HCT116 (cell line): Measurements from ENCODE around the gene MAFG.
A peak's percentile ranks its signal among the peaks of the same experiment; 100 is the strongest.

Source experiments
- ATF3 ChIP-seq: IDR thresholded peaks from 2 replicates; pipeline ENCODE4 v1.6.1; 2012
- EZH2 ChIP-seq: fragments of 200-600 bp; sonication (generic); IDR thresholded peaks from 2 replicates; pipeline ENCODE4 v1.6.1; 2017; ENCODE audit warnings: antibody characterized with exemption, mixed run types
- EZH2phosphoT487 ChIP-seq: fragments of 200-600 bp; IDR thresholded peaks from 2 replicates; pipeline ENCODE4 v1.6.1; 2018; ENCODE audit warnings: antibody characterized with exemption, borderline replicate concordance
- JUND ChIP-seq: IDR thresholded peaks from 2 replicates; pipeline ENCODE4 v1.6.1; 2012
- POLR2A ChIP-seq: IDR thresholded peaks from 2 replicates; pipeline ENCODE4 v1.7.0; 2011; ENCODE audit warnings: borderline replicate concordance; ENCODE audit not compliant: insufficient read depth, insufficient read length; ENCODE audit errors: extremely low read depth
- RAD21 ChIP-seq: IDR thresholded peaks from 2 replicates; pipeline ENCODE4 v1.6.1; 2012; ENCODE audit warnings: low read depth, mild to moderate bottlenecking
- SRF ChIP-seq: IDR thresholded peaks from 2 replicates; pipeline ENCODE4 v1.6.1; 2012; ENCODE audit warnings: low read depth
- YY1 ChIP-seq: IDR thresholded peaks from 2 replicates; pipeline ENCODE4 v1.6.1; 2011; ENCODE audit warnings: low read length, low read depth, moderate library complexity, mild to moderate bottlenecking; ENCODE audit not compliant: insufficient replicate concordance; ENCODE audit errors: extremely low read depth
- ZFX ChIP-seq: fragments of 450-650 bp; IDR thresholded peaks from 2 replicates; pipeline ENCODE4 v1.6.1; 2017
- TF ChIP-seq, protein P1 (sequence below), 3 experiments: fragments of 200-600 bp in 1 of 3; sonication (generic) in 1 of 3; IDR thresholded peaks in 2 of 3; conservative IDR thresholded peaks in 1 of 3; 2 replicates each; pipeline ENCODE4 v1.5.1; 2012 to 2017; ENCODE audit warnings: low read depth in 2 of 3, low read length in 2 of 3, antibody characterized with exemption in 1 of 3, borderline replicate concordance in 1 of 3, control low read depth in 1 of 3, mild to moderate bottlenecking in 1 of 3, mixed read lengths in 1 of 3, mixed run types in 1 of 3, moderate library complexity in 1 of 3; ENCODE audit not compliant: insufficient read depth in 1 of 3

DNA sequence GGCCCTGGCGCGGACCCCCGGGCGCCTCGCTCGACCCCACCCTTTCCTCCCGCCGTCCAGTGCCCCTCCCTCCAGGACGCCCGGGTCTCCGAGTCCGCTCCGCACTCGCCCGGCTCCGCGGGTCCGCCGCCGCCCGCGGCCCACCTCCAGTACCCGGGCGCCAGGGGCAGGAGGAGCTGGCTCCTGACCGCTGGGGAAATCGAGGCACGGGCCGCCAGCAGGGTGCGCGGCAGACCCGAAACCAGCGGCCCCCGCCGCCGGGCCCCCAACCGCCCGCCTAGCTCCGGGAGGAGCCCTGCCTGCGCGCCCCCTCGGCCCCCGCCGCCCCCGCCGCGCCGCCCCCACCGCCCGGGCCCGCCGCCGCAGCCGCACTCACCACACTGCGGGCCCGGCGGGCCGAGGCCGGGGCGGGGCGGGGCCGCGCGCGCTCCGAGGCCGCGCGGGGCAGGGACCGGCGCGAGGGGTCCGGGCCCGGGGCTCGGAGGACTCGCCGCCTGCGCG is 333 bp downstream of the MAFG start:
- TF ChIP-seq JUND (no peak), POLR2A (no peak), YY1 (no peak), SRF (no peak), ATF3 (no peak), ZFX (peak; percentile 48), EZH2phosphoT487 (no peak), RAD21 (no peak), EZH2 (no peak)
- TF ChIP-seq, protein P1, sequence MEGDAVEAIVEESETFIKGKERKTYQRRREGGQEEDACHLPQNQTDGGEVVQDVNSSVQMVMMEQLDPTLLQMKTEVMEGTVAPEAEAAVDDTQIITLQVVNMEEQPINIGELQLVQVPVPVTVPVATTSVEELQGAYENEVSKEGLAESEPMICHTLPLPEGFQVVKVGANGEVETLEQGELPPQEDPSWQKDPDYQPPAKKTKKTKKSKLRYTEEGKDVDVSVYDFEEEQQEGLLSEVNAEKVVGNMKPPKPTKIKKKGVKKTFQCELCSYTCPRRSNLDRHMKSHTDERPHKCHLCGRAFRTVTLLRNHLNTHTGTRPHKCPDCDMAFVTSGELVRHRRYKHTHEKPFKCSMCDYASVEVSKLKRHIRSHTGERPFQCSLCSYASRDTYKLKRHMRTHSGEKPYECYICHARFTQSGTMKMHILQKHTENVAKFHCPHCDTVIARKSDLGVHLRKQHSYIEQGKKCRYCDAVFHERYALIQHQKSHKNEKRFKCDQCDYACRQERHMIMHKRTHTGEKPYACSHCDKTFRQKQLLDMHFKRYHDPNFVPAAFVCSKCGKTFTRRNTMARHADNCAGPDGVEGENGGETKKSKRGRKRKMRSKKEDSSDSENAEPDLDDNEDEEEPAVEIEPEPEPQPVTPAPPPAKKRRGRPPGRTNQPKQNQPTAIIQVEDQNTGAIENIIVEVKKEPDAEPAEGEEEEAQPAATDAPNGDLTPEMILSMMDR (IDR thresholded peaks at IDR 0.05 in 2 of 3, conservative IDR thresholded peaks at IDR 0.05 in 1 of 3; ENCODE audit: borderline replicate concordance in 1 of 3, insufficient read depth in 1 of 3, low read depth in 2 of 3, low read length in 2 of 3) = no peak
